HepG2 (cell line): ENCODE data around the gene ZFYVE26. TPM values are rescaled to one million over a fixed set of nuclear protein-coding genes. Genes with fewer than 3 reads are reported as not detected.

ENCODE experiments used
- AHR ChIP-seq: IDR thresholded peaks from 2 replicates; pipeline ENCODE4 v1.6.1; 2018; ENCODE audit warnings: missing genetic modification reagents, missing compliant biosample characterization
- CREBL2 ChIP-seq: sonication (generic); formaldehyde crosslinking; IDR thresholded peaks from 2 replicates; pipeline ENCODE4 v1.8.1; 2023; ENCODE audit warnings: missing genetic modification reagents, mild to moderate bottlenecking, borderline replicate concordance
- EZH2 ChIP-seq: conservative IDR thresholded peaks from 2 replicates; pipeline ENCODE4 v1.6.1; 2012; ENCODE audit warnings: mild to moderate bottlenecking, low read depth, low read length, moderate library complexity
- FOXK1 ChIP-seq: sonication (generic); formaldehyde crosslinking; IDR thresholded peaks from 2 replicates; pipeline ENCODE4 v1.4.0; 2020; ENCODE audit warnings: low read depth, missing genetic modification reagents, borderline replicate concordance
- HNF1B ChIP-seq: sonication (generic); formaldehyde crosslinking; IDR thresholded peaks from 2 replicates; pipeline ENCODE4 v1.5.1; 2020; ENCODE audit warnings: mild to moderate bottlenecking, moderate library complexity, missing genetic modification reagents
- IKZF4 ChIP-seq: sonication (generic); formaldehyde crosslinking; IDR thresholded peaks from 2 replicates; pipeline ENCODE4 v1.5.1; 2020; ENCODE audit warnings: borderline replicate concordance, mild to moderate bottlenecking, low read depth, missing genetic modification reagents; ENCODE audit errors: not compliant biosample characterization
- IRF2 ChIP-seq: IDR thresholded peaks from 2 replicates; pipeline ENCODE4 v1.6.1; 2018; ENCODE audit warnings: missing genetic modification reagents, missing compliant biosample characterization
- KAT7 ChIP-seq: IDR thresholded peaks from 2 replicates; pipeline ENCODE4 v1.6.1; 2018; ENCODE audit warnings: borderline replicate concordance, missing compliant biosample characterization
- KDM4B ChIP-seq: sonication (generic); formaldehyde crosslinking; IDR thresholded peaks from 2 replicates; pipeline ENCODE4 v1.4.0; 2020; ENCODE audit warnings: missing genetic modification reagents
- MATR3 ChIP-seq: sonication (generic); formaldehyde crosslinking; IDR thresholded peaks from 2 replicates; pipeline ENCODE4 v1.4.0; 2020; ENCODE audit warnings: missing genetic modification reagents
- MTF2 ChIP-seq: sonication (generic); formaldehyde crosslinking; IDR thresholded peaks from 2 replicates; pipeline ENCODE4 v1.5.0; 2020; ENCODE audit warnings: missing genetic modification reagents, borderline replicate concordance
- NFE2L2 ChIP-seq: fragments of 150-350 bp; IDR thresholded peaks from 2 replicates; pipeline ENCODE4 v1.6.1; 2014; ENCODE audit warnings: low read length
- NFIC ChIP-seq: IDR thresholded peaks from 2 replicates; pipeline ENCODE4 v1.6.1; 2012; ENCODE audit warnings: mild to moderate bottlenecking, low read length, inconsistent platforms
- NFYC ChIP-seq: IDR thresholded peaks from 2 replicates; pipeline ENCODE4 v1.6.1; 2016; ENCODE audit warnings: missing genetic modification reagents, missing compliant biosample characterization
- PCBP2 ChIP-seq: fragments of 200-400 bp; formaldehyde crosslinking; optimal IDR thresholded peaks from 2 replicates; pipeline ENCODE3; 2018; ENCODE audit warnings: low read length, low read depth; ENCODE audit not compliant: poor library complexity, severe bottlenecking
- RFXAP ChIP-seq: sonication (generic); formaldehyde crosslinking; IDR thresholded peaks from 2 replicates; pipeline ENCODE4 v1.4.0; 2020; ENCODE audit warnings: missing genetic modification reagents, borderline replicate concordance
- RORA ChIP-seq: sonication (generic); formaldehyde crosslinking; IDR thresholded peaks from 2 replicates; pipeline ENCODE4 v1.5.0; 2020; ENCODE audit warnings: mild to moderate bottlenecking, missing genetic modification reagents, moderate library complexity
- SNRNP70 ChIP-seq: fragments of 200-400 bp; formaldehyde crosslinking; IDR thresholded peaks from 2 replicates; pipeline ENCODE4 v1.6.1; 2017; ENCODE audit warnings: mild to moderate bottlenecking, low read depth, low read length, moderate library complexity
- SP1 ChIP-seq, 2 experiments: fragments of 450-650 bp in 1 of 2; sonication (generic) in 1 of 2; formaldehyde crosslinking in 1 of 2; IDR thresholded peaks; 2 replicates each; pipeline versions ENCODE4 v1.4.0 to v1.6.1; 2016 to 2020; ENCODE audit warnings: missing genetic modification reagents in 1 of 2
- SP140L ChIP-seq: sonication (generic); formaldehyde crosslinking; IDR thresholded peaks from 2 replicates; pipeline ENCODE4 v1.4.0; 2020; ENCODE audit warnings: missing genetic modification reagents, borderline replicate concordance
- SYNCRIP ChIP-seq: fragments of 200-400 bp; formaldehyde crosslinking; IDR thresholded peaks from 2 replicates; pipeline ENCODE4 v1.6.1; 2018; ENCODE audit warnings: mild to moderate bottlenecking, low read depth, low read length; ENCODE audit not compliant: insufficient read depth
- TARDBP ChIP-seq: sonication (generic); formaldehyde crosslinking; IDR thresholded peaks from 2 replicates; pipeline ENCODE4 v1.8.0; 2022; ENCODE audit warnings: mild to moderate bottlenecking, missing genetic modification reagents
- TEAD3 ChIP-seq: optimal IDR thresholded peaks from 2 replicates; pipeline ENCODE3; 2016; ENCODE audit warnings: borderline replicate concordance
- TGIF2 ChIP-seq: IDR thresholded peaks from 2 replicates; pipeline ENCODE4 v1.6.1; 2016; ENCODE audit warnings: control low read depth, missing compliant biosample characterization
- ZFP36 ChIP-seq: fragments of 150-350 bp; IDR thresholded peaks from 2 replicates; pipeline ENCODE4 v1.6.1; 2018; ENCODE audit warnings: borderline replicate concordance, low read length, low read depth; ENCODE audit not compliant: partially characterized antibody
- ZFP37 ChIP-seq: sonication (generic); formaldehyde crosslinking; IDR thresholded peaks from 2 replicates; pipeline ENCODE4 v1.4.0; 2020; ENCODE audit warnings: missing genetic modification reagents, borderline replicate concordance
- ZMYM2 ChIP-seq: sonication (generic); formaldehyde crosslinking; IDR thresholded peaks from 2 replicates; pipeline ENCODE4 v1.8.0; 2022; ENCODE audit warnings: mild to moderate bottlenecking, missing genetic modification reagents
- ZNF296 ChIP-seq: sonication (generic); formaldehyde crosslinking; conservative IDR thresholded peaks from 2 replicates; pipeline ENCODE4 v1.5.0; 2020; ENCODE audit warnings: mild to moderate bottlenecking, missing genetic modification reagents
- ZNF30 ChIP-seq: sonication (generic); formaldehyde crosslinking; IDR thresholded peaks from 2 replicates; pipeline ENCODE4 v1.5.0; 2020; ENCODE audit warnings: mild to moderate bottlenecking, missing genetic modification reagents
- ZNF460 ChIP-seq: sonication (generic); formaldehyde crosslinking; IDR thresholded peaks from 2 replicates; pipeline ENCODE4 v1.5.1; 2020; ENCODE audit warnings: missing genetic modification reagents, mild to moderate bottlenecking, borderline replicate concordance
- ZNF749 ChIP-seq: sonication (generic); formaldehyde crosslinking; IDR thresholded peaks from 2 replicates; pipeline ENCODE4 v1.8.0; 2022; ENCODE audit warnings: mild to moderate bottlenecking, missing genetic modification reagents, moderate library complexity, borderline replicate concordance
- ZNF773 ChIP-seq: sonication (generic); formaldehyde crosslinking; IDR thresholded peaks from 2 replicates; pipeline ENCODE4 v1.4.0; 2020; ENCODE audit warnings: missing genetic modification reagents, borderline replicate concordance
- polyA plus RNA-seq, 8 experiments: library from polyadenylated mRNA; depleted of rRNA in 3 of 8; stranded (reverse) in 7 of 8; unstranded in 1 of 8; fragments of >200 nt; fragmentation: Illumina TruSeq in 4 of 8; extraction: Trizol in 4 of 8; gene quantifications; 2 replicates each; pipeline versions ENCODE4 v1.2.1 to v1.2.3, GENCODE V29; 2011 to 2016; ENCODE audit warnings: low read depth in 4 of 8, missing spikeins in 1 of 8, mixed read lengths in 1 of 8; ENCODE audit not compliant: insufficient read depth in 1 of 8
- total RNA-seq, 5 experiments: library from RNA; depleted of rRNA; stranded (reverse); fragments of >200 nt; fragmentation: Illumina TruSeq; extraction: Trizol; gene quantifications; 2 replicates each; pipeline ENCODE4 v1.2.3, GENCODE V29; 2016; ENCODE audit warnings: low read depth in 1 of 5

ZFYVE26 gene
- total and polyA plus RNA-seq, 2 of the 13 experiments (the other 11 are each of a cell fraction or from before 2014, with no cell fraction given): 13.6 to 16.4 TPM

- TF ChIP-seq IRF2 (no peak), ZMYM2 (CRISPR knock-in tag) (0 out of 2 replicates have a peak, but pooled peaks have one; percentile 54), ZFP36 (no peak), SNRNP70 (no peak), HNF1B (peak; percentile 99), ZNF749 (CRISPR knock-in tag) (no peak), ZNF30 (CRISPR knock-in tag) (no peak), EZH2 (no peak), FOXK1 (0 out of 2 replicates have a peak, but pooled peaks have one; percentile 37), IKZF4 (CRISPR knock-in tag) (no peak), KDM4B (CRISPR knock-in tag) (no peak), RORA (CRISPR knock-in tag) (no peak), TEAD3 (CRISPR knock-in tag) (peak; percentile 82), SP140L (no peak), RFXAP (CRISPR knock-in tag) (no peak), CREBL2 (CRISPR knock-in tag) (no peak), KAT7 (CRISPR knock-in tag) (no peak), NFYC (CRISPR knock-in tag) (peak; percentile 26; the same call in 1 of the 2 replicates), ZNF773 (CRISPR knock-in tag) (no peak), MATR3 (no peak), NFIC (peak; percentile 66; the same call in 1 of the 2 replicates), PCBP2 (no peak), ZNF460 (no peak), MTF2 (no peak), AHR (no peak), ZFP37 (CRISPR knock-in tag) (no peak), NFE2L2 (no peak), TARDBP (CRISPR knock-in tag) (peak; percentile 65; the same call in 1 of the 2 replicates), SYNCRIP (no peak), ZNF296 (CRISPR knock-in tag) (no peak), TGIF2 (peak; percentile 65; the same call in 1 of the 2 replicates), SP1 (IDR thresholded peaks at IDR 0.05) (no peak), SP1 (CRISPR knock-in tag; IDR thresholded peaks at IDR 0.05) (no peak)
Observed at GRCh38 chr14:67738740-67739504, 77.5 kb downstream of the ZFYVE26 start (continued).
